MV-4-11 (cell line): ENCODE results near the gene RALGPS1.

ENCODE experiments used
- DNase-seq: peaks from one replicate; lab custom pipeline; 2025; lab: John Stamatoyannopoulos, UW

The RALGPS1 gene

DNA sequence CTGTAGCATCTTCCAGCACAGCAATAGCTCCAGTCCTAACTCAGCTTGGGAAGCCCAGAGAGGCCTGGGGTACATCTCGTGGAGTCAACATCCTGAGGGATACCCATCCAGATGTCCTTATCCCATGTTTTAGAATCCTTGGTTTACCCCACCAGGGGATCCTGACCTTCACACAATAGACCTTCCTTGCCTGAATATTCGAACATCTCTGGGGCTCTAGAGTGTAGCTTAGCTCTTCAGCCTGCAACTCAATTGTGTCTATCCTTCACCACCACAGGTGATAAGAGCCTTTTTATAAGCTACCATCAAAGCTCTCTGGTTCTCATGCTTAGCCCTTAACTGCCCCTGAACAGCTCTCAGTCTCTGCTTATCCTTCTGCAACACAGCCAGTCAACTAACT lies 7.5 kb upstream of the RALGPS1 start:
- no peak for DNase-seq

GRCh38 chr9:126915281-126915816 lies 767 bp downstream of the RALGPS1 start:
- DNase-seq, result no peak

DNA sequence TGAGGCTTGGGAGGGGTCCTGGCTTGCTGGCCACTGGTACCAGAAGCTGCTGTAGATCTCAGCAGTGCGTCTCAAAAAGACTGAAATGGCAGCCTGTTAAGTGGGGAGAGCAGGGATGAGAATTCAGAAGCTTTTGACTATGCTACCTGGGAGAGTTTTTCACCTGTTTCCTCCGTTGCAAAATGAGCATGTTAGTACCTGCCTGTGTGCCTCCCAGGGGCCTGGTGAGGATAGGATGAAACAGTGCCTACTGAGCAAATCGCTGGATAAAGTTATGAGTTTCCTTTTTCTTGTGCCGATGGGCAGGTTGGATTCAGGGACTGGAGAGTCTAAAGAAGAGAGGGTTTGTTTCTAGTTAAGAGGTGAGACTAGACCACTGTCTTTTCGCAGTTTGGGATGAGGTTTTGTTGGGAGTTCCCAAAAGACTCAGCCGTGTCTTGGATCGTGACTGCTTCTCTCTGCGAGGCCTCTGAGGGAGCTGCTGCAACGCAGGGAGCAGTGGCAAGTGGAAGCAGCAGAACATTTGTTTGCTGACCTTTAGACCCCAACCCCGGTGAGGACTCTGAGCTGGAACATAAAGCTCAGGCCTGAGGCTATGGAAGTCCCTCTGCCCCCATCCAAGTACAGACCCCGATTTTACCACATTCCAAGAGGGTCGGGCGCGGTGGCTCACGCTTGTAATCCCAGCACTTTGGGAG lies 1.4 kb downstream of the RALGPS1 start:
- no peak for DNase-seq

DNA sequence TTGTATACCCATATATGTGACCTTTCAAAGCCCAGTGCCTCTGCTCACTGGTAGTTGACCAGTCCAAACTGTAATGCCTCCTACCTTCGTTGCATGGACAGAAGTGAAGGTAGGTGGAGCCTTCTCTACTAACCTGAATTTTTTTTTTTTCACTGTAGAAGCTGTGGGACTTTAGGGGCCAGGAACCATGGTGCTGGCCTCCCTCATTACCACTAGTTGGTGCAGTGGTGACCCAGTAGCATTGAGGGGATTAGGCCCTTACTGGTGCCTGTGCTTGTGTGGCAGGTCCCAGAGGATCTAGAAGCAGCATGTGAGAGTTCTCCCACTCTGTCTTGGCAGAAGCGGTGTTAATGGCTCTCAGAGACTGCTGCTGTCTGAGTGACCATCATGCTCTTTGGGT lies 2.3 kb downstream of the RALGPS1 start:
- peak; percentile 13 for DNase-seq

GRCh38 chr9:126919193-126919592 lies 4.6 kb downstream of the RALGPS1 start:
- DNase-seq, result no peak

- DNase-seq, result no peak
Measured at GRCh38 chr9:126925876-126926275, 11.3 kb downstream of the RALGPS1 start.

- DNase-seq, result no peak
Measured at GRCh38 chr9:126926364-126926763, 11.8 kb downstream of the RALGPS1 start.

GRCh38 chr9:126927419-126927818 lies 12.8 kb downstream of the RALGPS1 start:
- no peak for DNase-seq

- no peak for DNase-seq
Measured at GRCh38 chr9:126932871-126933321, 18.3 kb downstream of the RALGPS1 start.

GRCh38 chr9:126933334-126933980 lies 18.9 kb downstream of the RALGPS1 start:
- DNase-seq, result no peak

- DNase-seq, result no peak
Measured at GRCh38 chr9:126934441-126934840, 19.9 kb downstream of the RALGPS1 start.

GRCh38 chr9:126935630-126936029 lies 21.0 kb downstream of the RALGPS1 start:
- no peak for DNase-seq

- DNase-seq, result no peak
Measured at GRCh38 chr9:126937444-126937843, 22.9 kb downstream of the RALGPS1 start.

DNA sequence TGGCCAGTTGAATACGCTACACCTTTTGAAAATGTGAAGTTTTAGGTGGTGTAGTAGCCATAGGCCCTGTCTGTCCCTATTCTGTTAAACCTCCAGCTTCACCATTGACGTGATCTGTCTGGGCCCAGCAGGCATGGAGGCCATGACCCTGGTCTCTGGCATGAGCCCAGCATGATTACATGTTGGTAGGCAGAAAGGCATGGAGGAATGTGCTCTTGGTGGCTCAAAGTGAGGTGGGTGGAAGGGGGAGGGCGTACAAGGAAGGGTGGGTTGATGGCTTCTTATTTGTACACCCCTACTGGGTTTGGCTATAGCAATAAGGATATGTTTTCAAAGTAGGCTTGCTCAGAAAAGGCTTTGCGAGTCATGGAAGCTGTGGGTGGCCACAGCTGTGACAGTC lies 23.7 kb downstream of the RALGPS1 start:
- no peak for DNase-seq

- DNase-seq, result no peak
Measured at GRCh38 chr9:126939821-126940221, 25.2 kb downstream of the RALGPS1 start.

- DNase-seq, result no peak
Measured at GRCh38 chr9:126942399-126942798, 27.8 kb downstream of the RALGPS1 start.

DNA sequence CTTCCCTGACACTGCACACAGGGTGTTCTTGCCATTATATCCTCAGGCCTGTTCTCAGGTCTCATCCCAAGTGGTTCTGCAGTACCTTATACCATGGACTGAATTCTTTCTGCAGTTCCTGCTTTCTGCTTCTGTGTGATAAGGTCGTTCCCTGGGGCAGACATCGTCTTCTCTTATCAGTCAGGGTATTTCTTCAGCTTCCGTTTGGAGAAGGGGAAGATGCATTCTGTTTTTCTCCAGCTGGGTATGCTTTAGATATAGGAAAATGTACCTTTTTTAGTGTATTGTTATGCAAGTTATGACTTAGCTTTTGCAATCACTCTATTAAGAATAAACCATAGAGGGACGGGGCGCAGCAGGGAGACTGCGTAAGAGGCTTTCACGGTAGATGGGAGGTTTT lies 31.1 kb downstream of the RALGPS1 start:
- DNase-seq, result peak; percentile 77

DNA sequence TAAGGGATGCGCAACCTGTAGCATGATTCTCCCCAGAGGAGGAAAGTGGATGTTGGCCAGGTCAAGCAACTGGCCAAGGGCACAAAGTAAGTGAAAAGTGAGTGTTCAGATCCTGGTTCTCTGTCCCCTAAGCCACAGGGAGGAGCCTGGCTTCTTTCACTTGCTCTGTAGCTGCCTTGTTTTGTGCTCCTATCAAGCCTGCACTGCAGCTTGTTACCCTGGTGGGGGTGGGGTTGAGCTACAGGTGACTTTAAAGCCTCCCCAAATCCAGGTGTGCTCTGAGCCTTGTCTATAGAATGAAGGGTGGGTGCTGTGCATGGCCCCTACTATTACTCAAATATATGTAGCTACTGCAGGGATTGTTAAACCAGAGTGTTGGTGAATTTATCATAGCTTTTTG lies 32.9 kb downstream of the RALGPS1 start:
- no peak for DNase-seq

DNA sequence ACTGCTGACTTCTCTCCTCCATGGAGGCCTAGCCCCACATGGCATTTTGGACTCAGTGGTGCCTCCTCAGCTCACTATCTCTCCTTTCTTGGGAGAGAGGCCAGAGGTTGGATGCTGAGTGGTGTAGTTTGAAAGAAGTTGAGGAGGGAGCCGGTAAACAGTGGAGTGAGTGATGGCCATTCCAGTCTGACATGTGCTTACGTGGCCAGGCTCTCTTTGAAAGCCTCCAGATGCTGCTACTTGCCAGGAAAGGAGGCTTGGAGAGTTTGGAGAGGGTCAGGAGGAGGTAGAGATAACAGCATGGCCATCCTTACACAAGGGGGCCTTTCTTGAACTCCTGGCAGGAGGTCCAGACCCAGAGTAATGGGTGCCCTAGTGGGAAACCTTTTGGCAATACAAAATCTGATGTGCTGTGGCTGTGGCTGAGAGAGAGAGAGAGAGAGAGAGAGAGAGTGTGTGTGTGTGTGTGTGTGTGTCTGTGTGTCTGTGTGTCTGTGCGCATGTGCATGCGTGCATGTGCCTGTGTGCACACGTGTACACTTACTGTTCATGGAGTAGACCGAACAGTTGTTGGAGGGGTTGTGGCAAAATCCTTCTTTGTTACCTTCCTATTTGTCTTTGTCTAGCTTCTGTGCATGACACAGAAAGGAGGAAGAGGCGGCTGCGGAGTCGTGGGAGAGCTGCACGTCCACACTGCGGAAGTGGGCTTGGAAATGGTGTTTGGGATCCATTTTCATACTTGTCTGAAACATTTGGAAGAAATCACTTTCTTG lies 37.8 kb downstream of the RALGPS1 start:
- DNase-seq, result no peak

GRCh38 chr9:126953041-126953809 lies 38.6 kb downstream of the RALGPS1 start:
- peak; percentile 54 for DNase-seq

DNA sequence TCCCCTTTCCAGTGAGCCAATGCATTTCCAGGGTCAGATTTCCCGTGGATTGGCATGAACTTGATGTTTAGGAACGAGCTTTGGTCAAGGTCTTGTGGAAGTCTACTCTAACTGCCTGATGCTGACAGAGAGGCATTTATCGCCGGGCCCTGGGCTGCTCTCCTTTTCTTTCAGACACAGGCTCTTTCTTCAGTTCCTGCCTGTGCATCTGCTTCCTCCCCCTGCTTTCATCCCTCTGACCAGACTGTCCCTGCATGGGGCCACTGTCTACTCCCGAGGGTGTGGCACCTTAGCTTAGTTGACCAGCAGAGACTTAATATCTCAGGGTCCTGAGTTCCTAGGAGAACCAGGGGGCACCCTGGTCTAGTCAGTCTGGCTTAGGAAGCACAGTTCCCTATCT lies 41.2 kb downstream of the RALGPS1 start:
- no peak for DNase-seq
